ENCODE results near the gene LLGL1. TPM values are rescaled to one million over a fixed set of nuclear protein-coding genes. Genes with fewer than 3 reads are reported as not detected.

Gene LLGL1
- total RNA-seq, 1 donor, result 34.5 TPM

DNA sequence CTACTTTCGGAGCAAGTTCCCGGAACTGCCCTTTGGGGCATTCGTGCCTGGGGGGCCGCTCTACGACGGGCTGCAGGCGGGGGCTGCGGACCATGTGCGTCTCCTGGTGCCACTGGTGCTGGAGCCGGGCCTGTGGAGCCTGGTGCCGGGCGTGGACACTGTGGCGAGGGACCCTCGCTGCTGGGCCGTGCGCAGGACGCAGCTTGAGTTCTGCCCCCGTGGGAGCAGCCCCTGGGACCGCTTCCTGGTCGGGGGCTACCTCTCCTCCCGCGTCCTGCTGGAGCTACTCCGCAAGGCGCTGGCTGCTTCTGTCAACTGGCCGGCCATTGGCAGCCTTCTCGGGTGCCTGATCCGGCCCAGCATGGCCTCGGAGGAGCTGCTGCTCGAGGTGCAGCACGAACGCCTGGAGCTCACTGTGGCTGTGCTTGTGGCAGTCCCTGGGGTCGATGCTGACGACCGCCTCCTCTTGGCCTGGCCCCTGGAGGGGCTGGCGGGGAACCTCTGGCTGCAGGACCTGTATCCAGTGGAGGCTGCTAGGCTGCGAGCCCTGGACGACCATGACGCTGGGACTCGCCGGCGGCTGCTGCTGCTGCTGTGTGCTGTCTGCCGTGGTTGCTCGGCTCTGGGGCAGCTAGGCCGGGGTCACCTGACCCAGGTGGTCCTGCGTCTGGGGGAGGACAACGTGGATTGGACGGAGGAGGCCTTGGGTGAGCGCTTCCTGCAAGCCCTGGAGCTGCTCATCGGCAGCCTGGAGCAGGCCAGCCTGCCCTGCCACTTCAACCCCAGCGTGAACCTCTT lies 38.6 kb downstream of the LLGL1 start:
- DNase-seq (ENCODE audit: low read depth in 2 of 3, low spot score in 2 of 3), result no peak

DNA sequence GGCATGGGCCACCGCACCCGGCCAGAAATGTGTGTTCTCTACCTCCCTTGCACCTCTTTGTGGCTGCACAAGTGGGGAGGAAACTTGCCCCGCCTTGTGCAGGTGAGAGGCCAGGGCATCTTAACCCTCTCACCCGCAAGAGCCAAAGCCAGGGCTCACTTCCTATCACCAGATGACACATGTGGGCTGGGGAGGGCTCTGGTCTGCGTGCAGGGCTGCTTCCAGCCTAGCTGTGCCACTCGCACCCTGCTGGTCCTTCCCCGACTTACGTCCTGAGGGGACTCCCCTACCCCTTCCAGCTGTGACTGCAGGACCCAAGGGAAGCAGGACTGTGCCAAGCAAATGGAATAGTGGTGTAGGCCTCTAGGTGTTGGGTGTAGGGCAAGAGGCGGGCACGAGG lies 41.9 kb downstream of the LLGL1 start:
- DNase-seq (ENCODE audit: low read depth in 2 of 3, low spot score in 2 of 3), result no peak

DNA sequence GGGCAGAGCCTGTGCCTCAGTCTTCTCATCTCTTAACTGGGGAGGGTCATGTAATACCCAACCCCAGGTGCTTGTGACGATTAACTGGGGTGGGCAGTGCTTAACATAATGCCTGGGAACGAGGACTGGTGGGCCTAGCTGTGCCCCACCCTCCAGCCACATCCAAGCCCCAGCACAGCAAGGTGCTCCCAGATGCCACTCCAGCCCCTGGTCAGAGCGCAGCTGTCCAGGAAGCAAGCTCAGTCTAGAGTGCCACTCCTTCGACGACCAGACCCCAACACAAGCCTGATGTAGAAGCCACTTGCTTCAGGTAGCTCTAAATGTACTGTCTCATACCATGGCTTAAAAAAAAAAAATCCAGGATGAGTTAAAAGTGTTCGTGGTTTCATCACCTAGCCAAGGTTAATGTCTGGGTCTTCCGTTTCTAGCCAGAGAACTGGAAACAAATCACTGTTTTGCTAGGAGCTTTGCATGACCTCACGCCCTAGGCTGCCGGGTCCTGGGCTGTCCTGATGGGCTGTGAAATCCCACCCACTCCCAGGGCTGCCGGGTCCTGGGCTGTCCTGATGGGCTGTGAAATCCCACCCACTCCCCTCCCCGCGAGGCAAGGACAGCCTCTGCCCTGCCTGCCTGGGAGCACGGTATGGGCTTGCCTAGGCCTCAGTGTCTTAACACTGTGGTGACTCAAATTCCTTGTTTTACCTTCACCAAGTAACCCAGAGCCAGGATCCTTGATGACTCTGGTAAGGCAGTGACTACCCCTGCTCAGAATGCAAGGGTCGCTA lies 42.7 kb downstream of the LLGL1 start:
- no peak for DNase-seq (ENCODE audit: low read depth in 2 of 3, low spot score in 2 of 3)

DNA sequence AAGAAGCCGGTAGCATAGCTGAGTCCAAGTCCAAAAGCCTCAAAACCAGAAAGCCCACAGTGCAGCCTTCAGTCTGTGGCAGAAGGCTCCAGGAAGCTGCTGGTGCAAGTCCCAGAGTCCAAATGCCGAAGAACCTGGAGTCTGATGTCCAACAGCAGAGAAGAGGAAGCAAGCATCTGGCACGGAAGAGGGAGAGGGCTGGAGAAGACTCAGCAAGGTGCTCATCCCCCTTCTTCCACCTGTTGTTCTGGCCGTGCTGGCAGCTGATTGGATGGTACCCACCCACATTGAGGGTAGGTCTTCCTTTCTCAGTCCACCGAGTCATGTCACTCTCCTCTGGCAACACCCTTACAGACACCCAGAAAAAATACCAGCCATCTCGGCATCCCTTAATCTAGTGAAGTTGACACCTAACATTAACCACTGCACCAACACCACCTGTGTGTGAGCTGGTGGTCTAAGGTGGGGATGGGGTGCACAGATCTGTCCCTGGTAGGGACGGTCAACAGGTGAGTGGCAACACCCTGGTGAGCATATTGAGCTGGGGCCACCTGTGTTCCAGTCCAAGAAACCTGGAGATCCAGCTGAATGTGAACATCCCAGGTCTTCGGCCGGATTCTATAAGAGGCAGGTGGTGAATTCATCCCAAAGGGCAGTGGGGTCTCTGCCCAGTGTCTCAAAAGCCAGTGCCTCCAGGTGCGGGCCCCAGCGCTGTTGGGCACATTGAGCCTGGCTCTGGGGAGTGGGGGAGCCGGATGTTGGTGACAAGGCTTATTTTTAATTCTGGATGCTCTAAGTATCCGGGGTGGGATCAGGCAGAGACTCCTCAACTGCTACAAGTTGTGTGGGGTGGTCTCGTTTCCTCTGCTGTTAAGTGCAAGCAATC lies 44.9 kb downstream of the LLGL1 start:
- DNase-seq (ENCODE audit: low read depth in 2 of 3, low spot score in 2 of 3), result no peak

DNA sequence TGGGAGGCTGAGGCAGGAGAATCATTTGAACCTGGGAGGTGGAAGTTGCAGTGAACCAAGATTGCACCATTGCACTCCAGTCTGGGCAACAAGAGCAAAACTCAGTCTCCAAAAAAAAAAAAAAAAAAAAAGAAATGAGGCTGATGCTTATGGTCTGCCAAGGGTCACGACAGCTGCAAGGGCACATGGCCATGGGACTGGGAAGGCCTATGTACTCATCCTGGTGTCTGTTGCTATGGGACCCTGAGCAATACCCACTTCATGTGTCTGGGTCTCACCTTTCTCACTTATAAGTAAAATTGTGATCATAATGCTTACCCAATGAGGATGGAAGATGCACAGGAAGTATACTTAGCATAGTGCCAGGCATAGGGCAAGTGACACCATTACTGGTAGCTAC lies 51.6 kb downstream of the LLGL1 start:
- DNase-seq (ENCODE audit: low read depth in 2 of 3, low spot score in 2 of 3), result no peak

DNA sequence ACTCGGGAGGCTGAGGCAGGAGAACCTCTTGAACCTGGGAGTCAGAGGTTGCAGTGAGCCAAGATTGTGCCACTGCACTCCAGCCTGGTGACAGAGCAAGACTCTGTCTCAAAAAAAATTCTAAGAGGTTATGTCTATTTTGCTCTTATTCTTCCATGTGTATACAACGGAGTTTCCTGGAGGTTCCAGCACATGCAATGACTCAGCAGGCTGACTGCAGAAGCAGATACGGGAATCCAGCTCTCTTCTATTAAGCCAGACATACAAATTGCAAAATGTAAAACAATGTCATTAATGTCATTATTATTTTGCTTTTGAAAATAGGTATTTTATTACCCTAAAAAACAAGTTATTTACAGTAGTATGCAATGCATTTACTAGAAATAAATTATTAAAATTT lies 53.4 kb downstream of the LLGL1 start:
- no peak for DNase-seq (ENCODE audit: low read depth in 2 of 3, low spot score in 2 of 3)

DNA sequence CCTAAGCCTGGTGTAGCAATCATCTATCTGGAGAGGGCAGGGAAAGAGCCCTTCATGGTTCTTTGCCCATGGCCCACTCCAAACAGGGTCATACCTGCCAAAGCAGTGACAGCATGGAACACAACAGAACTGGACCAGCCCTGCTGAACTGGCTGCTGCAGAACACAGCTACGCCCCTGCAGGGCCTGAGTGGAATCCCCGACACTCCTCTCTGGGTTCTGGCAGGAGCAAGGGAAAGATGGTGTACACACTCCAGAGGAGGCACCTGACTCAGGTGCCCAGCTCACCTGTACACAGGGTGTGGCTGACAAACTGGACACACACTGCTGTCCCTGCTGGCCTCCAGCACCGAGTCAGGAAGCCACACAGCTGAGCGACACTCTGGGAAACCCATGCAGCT lies 54.8 kb downstream of the LLGL1 start:
- DNase-seq (ENCODE audit: low read depth in 2 of 3, low spot score in 2 of 3), result no peak

DNA sequence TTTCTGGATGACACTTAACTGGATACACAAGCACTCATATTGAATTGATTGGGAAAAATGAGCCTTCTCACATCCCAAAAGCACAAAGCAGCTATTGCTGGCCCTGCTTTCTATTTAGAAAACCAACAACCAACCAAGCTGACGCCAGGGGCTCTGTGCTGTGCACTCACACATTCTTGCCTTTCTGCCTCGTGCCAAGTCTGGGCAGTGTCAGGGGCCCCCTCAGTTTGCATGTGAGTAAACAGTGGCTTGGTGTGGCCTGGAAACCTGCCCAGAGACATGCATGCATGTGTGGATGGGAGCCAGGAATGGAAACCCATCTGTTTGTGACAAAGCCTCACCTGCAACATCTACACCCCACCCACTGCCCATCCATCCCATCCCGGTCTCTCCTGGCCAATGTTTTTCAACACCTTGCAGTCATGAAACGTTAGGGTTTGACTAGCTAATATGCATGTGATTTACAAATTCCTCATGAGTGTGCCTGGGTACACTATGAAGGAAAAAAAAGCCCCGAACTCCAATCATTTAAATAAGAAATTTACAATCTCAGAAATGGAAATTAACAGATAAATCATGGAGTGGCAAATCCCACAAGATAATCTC lies 55.4 kb downstream of the LLGL1 start:
- DNase-seq (ENCODE audit: low read depth in 2 of 3, low spot score in 2 of 3), result no peak

DNA sequence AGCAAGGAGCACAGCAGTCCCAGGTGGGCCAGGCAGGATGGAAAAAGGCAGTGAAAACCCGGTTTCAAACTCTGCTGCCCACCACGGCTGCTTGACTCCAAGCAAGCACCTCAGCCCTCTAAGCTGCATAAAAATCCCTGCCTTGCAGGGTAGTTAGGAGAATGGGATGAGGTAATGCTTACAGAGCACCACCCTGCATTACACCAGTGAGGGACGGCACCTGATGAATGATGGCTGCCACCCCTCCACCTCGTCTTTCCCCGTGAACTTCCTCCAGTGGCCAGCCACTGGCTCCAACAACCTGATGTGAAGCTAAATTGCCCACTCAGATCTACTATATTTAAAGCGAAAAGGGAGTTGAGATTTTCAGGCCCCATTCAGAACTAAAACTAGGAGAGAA lies 56.4 kb downstream of the LLGL1 start:
- no peak for DNase-seq (ENCODE audit: low read depth in 2 of 3, low spot score in 2 of 3)

DNA sequence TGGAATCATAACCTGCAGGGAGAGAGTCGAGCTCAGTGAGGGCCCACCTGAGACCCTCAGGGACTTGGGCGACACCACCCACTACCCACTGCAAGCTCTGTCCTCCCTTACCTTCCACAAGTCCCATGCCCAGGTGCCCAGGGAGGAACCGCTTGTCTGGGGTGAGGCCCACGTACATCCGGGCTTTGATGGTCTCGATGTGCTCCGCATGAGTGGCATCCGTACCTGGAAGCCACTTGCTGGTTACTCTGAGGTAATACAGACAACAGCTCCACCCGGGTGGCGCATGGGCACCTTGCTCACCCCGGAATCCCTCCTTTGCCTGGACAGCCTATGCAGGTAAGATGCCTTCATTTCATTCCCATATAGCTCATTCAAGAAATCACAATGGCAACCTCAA lies 59.9 kb downstream of the LLGL1 start:
- no peak for DNase-seq (ENCODE audit: low read depth in 2 of 3, low spot score in 2 of 3)

DNA sequence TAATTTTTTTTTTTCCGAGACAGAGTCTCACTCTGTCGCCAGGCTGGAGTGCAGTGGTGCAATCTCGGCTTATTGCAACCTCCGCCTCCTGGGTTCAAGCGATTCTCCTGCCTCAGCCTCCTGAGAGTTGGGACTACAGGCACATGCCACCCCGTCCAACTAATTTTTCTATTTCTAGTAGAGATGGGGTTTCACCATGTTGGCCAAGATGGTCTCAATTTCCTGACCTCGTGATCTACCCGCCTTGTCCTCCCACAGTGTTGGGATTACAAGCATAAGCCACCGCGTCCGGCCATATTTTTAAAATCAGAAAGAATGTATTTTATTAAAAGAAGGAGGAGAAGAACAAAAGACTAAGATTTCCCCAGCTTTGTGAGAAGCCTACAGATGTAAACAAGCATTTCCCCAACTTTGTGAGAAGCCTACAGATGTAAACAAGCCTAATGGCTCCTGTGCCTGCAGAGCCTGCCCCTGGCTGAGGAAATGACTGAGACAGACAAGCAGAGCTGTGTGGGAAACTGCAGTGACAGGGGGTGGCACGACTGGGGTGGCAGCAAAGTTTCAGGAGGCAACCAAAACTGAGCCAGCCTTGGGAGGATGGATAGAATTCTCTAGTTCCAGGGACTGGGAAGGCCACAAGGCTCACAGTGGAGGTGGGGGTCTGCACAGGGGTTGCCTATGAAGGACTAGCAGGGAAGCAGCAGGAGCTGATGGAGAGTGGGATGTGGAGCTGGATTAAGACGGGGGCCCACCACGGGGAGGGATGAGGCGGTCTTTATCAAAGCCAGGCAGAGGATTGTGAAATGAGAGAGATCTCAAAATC lies 66.5 kb downstream of the LLGL1 start:
- DNase-seq (ENCODE audit: low read depth in 2 of 3, low spot score in 2 of 3), result no peak

Other genes with a start within 250 kb of the LLGL1 start
- gene ATPAF2, start 186.5 kb upstream of the LLGL1 start, total RNA-seq, result 40.1 TPM
- gene GID4, start 186.2 kb upstream of the LLGL1 start, total RNA-seq, result 5.9 TPM
- 44.7 TPM for gene DRG2, start 137.7 kb upstream of the LLGL1 start, total RNA-seq
- gene MYO15A, start 116.9 kb upstream of the LLGL1 start, total RNA-seq, result 1.6 TPM
- 104 TPM for gene ALKBH5, start 41.8 kb upstream of the LLGL1 start, total RNA-seq
- gene FLII, start 33.1 kb downstream of the LLGL1 start, total RNA-seq, result 378 TPM
- gene MIEF2, start 35.0 kb downstream of the LLGL1 start, total RNA-seq, result 33.7 TPM
- gene TOP3A, start 89.4 kb downstream of the LLGL1 start, total RNA-seq, result 38.8 TPM
- 30.2 TPM for gene SMCR8, start 89.7 kb downstream of the LLGL1 start, total RNA-seq
- 18.9 TPM for gene SHMT1, start 137.9 kb downstream of the LLGL1 start, total RNA-seq
- gene EVPLL, start 152.1 kb downstream of the LLGL1 start, total RNA-seq, result not detected

Measured in hematopoietic multipotent progenitor cell (in vitro differentiated cells).